Measurements from ENCODE around the gene APBA2. TPM values are rescaled to one million over a fixed set of nuclear protein-coding genes. Genes with fewer than 3 reads are reported as not detected.

Gene APBA2
- total and polyA plus RNA-seq, 2 of the 13 experiments (the other 11 are each of a cell fraction or from before 2014, with no cell fraction given) = 0.62 to 2.3 TPM

DNA sequence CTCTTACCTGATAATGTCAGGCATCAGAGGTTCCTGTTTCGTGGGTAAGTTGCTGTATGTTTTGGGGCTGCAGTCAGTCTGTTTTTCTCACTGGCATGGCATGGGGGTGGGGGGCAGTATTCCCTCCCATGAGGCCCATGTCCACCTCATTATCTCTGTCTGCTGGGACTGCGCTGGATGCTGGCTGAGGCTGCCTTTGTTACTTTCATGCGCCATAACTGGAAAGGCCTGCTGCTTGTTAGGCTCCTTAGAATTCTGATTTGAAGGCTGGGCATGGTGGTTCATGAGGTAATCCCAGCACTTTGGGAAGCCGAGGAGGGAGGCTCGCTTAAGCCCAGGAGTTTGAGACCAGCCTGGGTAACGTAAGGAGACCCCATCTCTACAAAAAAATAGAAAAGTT, 9.8 kb downstream of the APBA2 start (continued):
- TF ChIP-seq, protein P1, sequence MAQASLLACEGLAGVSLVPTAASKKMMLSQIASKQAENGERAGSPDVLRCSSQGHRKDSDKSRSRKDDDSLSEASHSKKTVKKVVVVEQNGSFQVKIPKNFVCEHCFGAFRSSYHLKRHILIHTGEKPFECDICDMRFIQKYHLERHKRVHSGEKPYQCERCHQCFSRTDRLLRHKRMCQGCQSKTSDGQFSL (CRISPR knock-in tag; IDR thresholded peaks at IDR 0.05) = no peak
- TF ChIP-seq ZNF256 (CRISPR knock-in tag; conservative IDR thresholded peaks at IDR 0.05) (no peak), FIP1L1 (IDR thresholded peaks at IDR 0.05; ENCODE audit: borderline replicate concordance, insufficient read depth, low read depth, low read length) (no peak), ZNF557 (CRISPR knock-in tag; IDR thresholded peaks at IDR 0.05) (no peak), FOSL2 (CRISPR knock-in tag; IDR thresholded peaks at IDR 0.05) (no peak), CHD2 (IDR thresholded peaks at IDR 0.05; ENCODE audit: low read depth, low read length) (no peak)

DNA sequence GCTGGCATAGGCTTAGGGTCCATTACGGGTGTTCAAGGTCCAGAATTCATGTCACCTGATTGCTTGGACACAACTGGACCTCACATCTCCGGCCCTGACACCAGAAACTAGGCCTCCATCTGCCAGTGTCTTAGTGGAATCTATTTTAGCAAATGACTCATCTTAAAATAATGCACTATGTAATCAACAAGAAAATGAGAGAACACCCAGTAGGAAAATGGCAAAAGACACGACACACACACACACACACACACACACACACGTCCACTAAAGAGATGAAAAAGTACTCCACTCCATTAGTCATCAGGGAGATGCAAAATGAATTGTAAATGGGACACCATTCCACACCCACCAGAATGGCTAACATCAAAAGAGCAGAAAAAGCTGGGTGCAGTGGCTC, 11.2 kb downstream of the APBA2 start:
- no peak for ATAC-seq
- TF ChIP-seq ZBTB7B (CRISPR knock-in tag; IDR thresholded peaks at IDR 0.05) (no peak), ZNF777 (CRISPR knock-in tag; IDR thresholded peaks at IDR 0.05) (no peak), ZIK1 (CRISPR knock-in tag; IDR thresholded peaks at IDR 0.05; ENCODE audit: borderline replicate concordance, low read depth) (no peak), ZNF414 (CRISPR knock-in tag; IDR thresholded peaks at IDR 0.05) (no peak), ZFP82 (CRISPR knock-in tag; IDR thresholded peaks at IDR 0.05; ENCODE audit: borderline replicate concordance) (no peak), AGO1 (IDR thresholded peaks at IDR 0.05; ENCODE audit: low read depth, low read length, poor library complexity, severe bottlenecking) (no peak), ZNF512B (CRISPR knock-in tag; IDR thresholded peaks at IDR 0.05; ENCODE audit: borderline replicate concordance) (no peak)
- TF ChIP-seq, protein P2, sequence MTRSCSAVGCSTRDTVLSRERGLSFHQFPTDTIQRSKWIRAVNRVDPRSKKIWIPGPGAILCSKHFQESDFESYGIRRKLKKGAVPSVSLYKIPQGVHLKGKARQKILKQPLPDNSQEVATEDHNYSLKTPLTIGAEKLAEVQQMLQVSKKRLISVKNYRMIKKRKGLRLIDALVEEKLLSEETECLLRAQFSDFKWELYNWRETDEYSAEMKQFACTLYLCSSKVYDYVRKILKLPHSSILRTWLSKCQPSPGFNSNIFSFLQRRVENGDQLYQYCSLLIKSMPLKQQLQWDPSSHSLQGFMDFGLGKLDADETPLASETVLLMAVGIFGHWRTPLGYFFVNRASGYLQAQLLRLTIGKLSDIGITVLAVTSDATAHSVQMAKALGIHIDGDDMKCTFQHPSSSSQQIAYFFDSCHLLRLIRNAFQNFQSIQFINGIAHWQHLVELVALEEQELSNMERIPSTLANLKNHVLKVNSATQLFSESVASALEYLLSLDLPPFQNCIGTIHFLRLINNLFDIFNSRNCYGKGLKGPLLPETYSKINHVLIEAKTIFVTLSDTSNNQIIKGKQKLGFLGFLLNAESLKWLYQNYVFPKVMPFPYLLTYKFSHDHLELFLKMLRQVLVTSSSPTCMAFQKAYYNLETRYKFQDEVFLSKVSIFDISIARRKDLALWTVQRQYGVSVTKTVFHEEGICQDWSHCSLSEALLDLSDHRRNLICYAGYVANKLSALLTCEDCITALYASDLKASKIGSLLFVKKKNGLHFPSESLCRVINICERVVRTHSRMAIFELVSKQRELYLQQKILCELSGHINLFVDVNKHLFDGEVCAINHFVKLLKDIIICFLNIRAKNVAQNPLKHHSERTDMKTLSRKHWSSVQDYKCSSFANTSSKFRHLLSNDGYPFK (CRISPR knock-in tag; IDR thresholded peaks at IDR 0.05; ENCODE audit: borderline replicate concordance) = no peak
- TF ChIP-seq, protein P3, sequence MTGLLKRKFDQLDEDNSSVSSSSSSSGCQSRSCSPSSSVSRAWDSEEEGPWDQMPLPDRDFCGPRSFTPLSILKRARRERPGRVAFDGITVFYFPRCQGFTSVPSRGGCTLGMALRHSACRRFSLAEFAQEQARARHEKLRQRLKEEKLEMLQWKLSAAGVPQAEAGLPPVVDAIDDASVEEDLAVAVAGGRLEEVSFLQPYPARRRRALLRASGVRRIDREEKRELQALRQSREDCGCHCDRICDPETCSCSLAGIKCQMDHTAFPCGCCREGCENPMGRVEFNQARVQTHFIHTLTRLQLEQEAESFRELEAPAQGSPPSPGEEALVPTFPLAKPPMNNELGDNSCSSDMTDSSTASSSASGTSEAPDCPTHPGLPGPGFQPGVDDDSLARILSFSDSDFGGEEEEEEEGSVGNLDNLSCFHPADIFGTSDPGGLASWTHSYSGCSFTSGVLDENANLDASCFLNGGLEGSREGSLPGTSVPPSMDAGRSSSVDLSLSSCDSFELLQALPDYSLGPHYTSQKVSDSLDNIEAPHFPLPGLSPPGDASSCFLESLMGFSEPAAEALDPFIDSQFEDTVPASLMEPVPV (CRISPR knock-in tag; IDR thresholded peaks at IDR 0.05) = no peak

More for the DNA sequence above, 11.2 kb downstream of the APBA2 start:
- H3K27me3 ChIP-seq (ENCODE audit: control insufficient read depth in 1 of 2, insufficient read depth in 2 of 2, low read length in 2 of 2) = 0 out of 5 replicates have a peak, but pooled peaks cover 0 to 3% of the 10 kb centered on the region in 2 experiments
- intact Hi-C loops (cut with micrococcal nuclease; ENCODE audit: unreplicated experiment) = no loop called here
- ChIA-PET POLR2A (no interaction called here), CTCF (ENCODE audit: low intra/inter-chr PET ratio, low total read pairs) (no interaction called here)
- no peak overlapping the region for H3K4me2 ChIP-seq (ENCODE audit: low read depth, low read length)
- H3K4me1 ChIP-seq (ENCODE audit: insufficient read depth, low read length) = no peaks in the 10 kb centered on the region
- WGBS (ENCODE audit: low lambda C conversion rate) = 16% methylated on average over 4 of the region's 4 CpGs
- no peak overlapping the region for H3K4me3 ChIP-seq (replicated peaks in 1 of 3; ENCODE audit: insufficient read depth in 1 of 3, low read depth in 2 of 3, low read length in 3 of 3)
- H3K79me2 ChIP-seq (ENCODE audit: insufficient read depth, low read length) = no peaks in the 10 kb centered on the region
- no peak for FAIRE-seq
- DNase-seq (ENCODE audit: low spot score) = peak; percentile 10
- no peaks in the 10 kb centered on the region for H3K9me3 ChIP-seq (ENCODE audit: low read length)
- no peaks in the 10 kb centered on the region for H3K36me3 ChIP-seq (replicated peaks in 1 of 2; ENCODE audit: control insufficient read depth in 1 of 2, insufficient read depth in 2 of 2, low read length in 2 of 2)
- in situ Hi-C loops (cut with HindIII; ENCODE audit: extremely low pct_ligation_motif_present, low pct_unique_long_range_greater_than_20kb) = no loop called here
- H4K20me1 ChIP-seq (ENCODE audit: insufficient read depth, low read length) = no peaks in the 10 kb centered on the region
- H2AFZ ChIP-seq (ENCODE audit: low read length) = no peak overlapping the region
- no peak overlapping the region for H3K9ac ChIP-seq (ENCODE audit: insufficient read depth, low read depth, low read length)
- no TSS peak for BruUV-seq (replicated peaks)
- no peak overlapping the region for H3K27ac ChIP-seq (ENCODE audit: extremely low read length, insufficient read depth, low read length)

Measured in HepG2 (cell line).